Measurements from ENCODE around the gene ABHD16B.

GRCh38 chr20:63885264-63886053, 24.2 kb downstream of the ABHD16B start:
- TF ChIP-seq CTCF (IDR thresholded peaks at IDR 0.05), result no peak
- TF ChIP-seq POLR2AphosphoS5 (IDR thresholded peaks at IDR 0.05), result no peak
- TF ChIP-seq EP300 (IDR thresholded peaks at IDR 0.05), result no peak
